Inflammatory macrophage treated with lipopolysaccharide for 4 hours (primary cell): Measurements from ENCODE around the gene VSTM5.
"Not testable (repeated sequence)": the region's sequence is repeated elsewhere in the genome, so short reads cannot be mapped to it uniquely, and the experiment has no call there.

ENCODE experiments used
- DNase-seq: peaks from one replicate; pipeline ENCODE4 v3.0.0-alpha.2; 2020

VSTM5 gene

GRCh38 chr11:93850594-93851018 is at the start of gene VSTM5:
Gene VSTM5, minus strand, starts transcription at chr11:93850618. Its CDS starts 116 bp downstream, at chr11:93850502.
- no peak for DNase-seq

- peak; percentile 25 for DNase-seq
These were observed 44.9 kb upstream of the VSTM5 start for GRCh38 chr11:93895106-93895862.

GRCh38 chr11:93890391-93891051 is 40.1 kb upstream of the VSTM5 start:
- DNase-seq = no peak

GRCh38 chr11:93887111-93887510 is 36.7 kb upstream of the VSTM5 start:
- no peak for DNase-seq

- DNase-seq = not testable (repeated sequence)
These were observed 28.7 kb upstream of the VSTM5 start for GRCh38 chr11:93879114-93879513.

GRCh38 chr11:93875637-93876036 is 25.2 kb upstream of the VSTM5 start:
- no peak for DNase-seq

- DNase-seq = no peak
These were observed 21.1 kb upstream of the VSTM5 start for GRCh38 chr11:93871526-93871925.

GRCh38 chr11:93870616-93871015 is 20.2 kb upstream of the VSTM5 start:
- DNase-seq = no peak

- no peak for DNase-seq
These were observed 19.4 kb upstream of the VSTM5 start for GRCh38 chr11:93869830-93870229.

- DNase-seq = not testable (repeated sequence)
These were observed 18.0 kb upstream of the VSTM5 start for GRCh38 chr11:93868404-93868803.

GRCh38 chr11:93861808-93862207 is 11.4 kb upstream of the VSTM5 start:
- DNase-seq = no peak

GRCh38 chr11:93858121-93858775 is 7.8 kb upstream of the VSTM5 start:
- no peak for DNase-seq

- no peak for DNase-seq
These were observed 7.1 kb upstream of the VSTM5 start for GRCh38 chr11:93857413-93858120.

GRCh38 chr11:93852242-93852641 is 1.8 kb upstream of the VSTM5 start:
- DNase-seq = no peak

- DNase-seq = no peak
These were observed 446 bp downstream of the VSTM5 start for GRCh38 chr11:93849751-93850593.

GRCh38 chr11:93849201-93849600 is 1.2 kb downstream of the VSTM5 start:
- DNase-seq = no peak

- DNase-seq = no peak
These were observed 4.0 kb downstream of the VSTM5 start for GRCh38 chr11:93846411-93846810.

GRCh38 chr11:93845181-93846092 is 5.0 kb downstream of the VSTM5 start:
- no peak for DNase-seq

- no peak for DNase-seq
These were observed 5.8 kb downstream of the VSTM5 start for GRCh38 chr11:93844568-93844967.

- DNase-seq = no peak
These were observed 6.5 kb downstream of the VSTM5 start for GRCh38 chr11:93843906-93844305.

GRCh38 chr11:93842461-93842860 is 8.0 kb downstream of the VSTM5 start:
- DNase-seq = no peak
